ENCODE data around the gene BIVM. TPM values are rescaled to one million over a fixed set of nuclear protein-coding genes. Genes with fewer than 3 reads are reported as not detected.

BIVM gene
- polyA plus RNA-seq, 2 of the 4 experiments (the other 2 are of a cell fraction), result 7.4 to 14.7 TPM

DNA sequence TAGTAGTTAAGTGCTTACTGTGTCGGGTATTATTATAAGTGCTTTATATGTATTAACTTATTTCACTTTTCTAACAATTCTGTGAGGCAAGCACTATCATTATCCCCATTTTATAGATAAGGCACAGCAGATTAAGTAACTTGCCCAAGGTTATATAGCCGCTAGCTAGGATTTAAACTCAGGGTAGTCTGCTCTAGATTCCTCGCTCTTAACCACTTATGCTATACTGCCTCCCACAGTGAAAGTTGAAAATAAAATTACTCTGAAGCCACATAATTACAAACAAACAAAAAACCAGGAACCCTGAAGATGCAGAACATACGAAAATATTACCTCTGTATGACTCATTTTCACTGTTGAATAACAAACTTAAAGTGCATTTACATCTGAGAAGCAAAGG is 29.2 kb upstream of the BIVM start:
- Histone ChIP-seq H3K9me3 (no peaks in the 10 kb centered on the region), H3K4me1 (0 out of 3 replicates have a peak, but pooled peaks cover 4% of the 10 kb centered on the region), H3K27ac (no peak overlapping the region), H3K4me3 (no peak overlapping the region), H3K4me2 (no peak overlapping the region)
- CTCF ChIA-PET, result interaction anchor here (1.0 to 1.8 kb wide), 2 partner anchors 30 to 31 kb away, joined by 3 to 5 read pairs; no protein-coding TSS in a partner anchor
- no peak for TF ChIP-seq PHF8 (IDR thresholded peaks at IDR 0.05; ENCODE audit: borderline replicate concordance, low read depth)
- POLR2A ChIA-PET, result no interaction called here
- 70% methylated on average over 4 of the region's 4 CpGs for WGBS (ENCODE audit: missing lambda C conversion rate)
- FAIRE-seq (no peak), DNase-seq (ENCODE audit: low read depth in 1 of 2, low spot score in 1 of 2) (no peak), ATAC-seq (no peak)

DNA sequence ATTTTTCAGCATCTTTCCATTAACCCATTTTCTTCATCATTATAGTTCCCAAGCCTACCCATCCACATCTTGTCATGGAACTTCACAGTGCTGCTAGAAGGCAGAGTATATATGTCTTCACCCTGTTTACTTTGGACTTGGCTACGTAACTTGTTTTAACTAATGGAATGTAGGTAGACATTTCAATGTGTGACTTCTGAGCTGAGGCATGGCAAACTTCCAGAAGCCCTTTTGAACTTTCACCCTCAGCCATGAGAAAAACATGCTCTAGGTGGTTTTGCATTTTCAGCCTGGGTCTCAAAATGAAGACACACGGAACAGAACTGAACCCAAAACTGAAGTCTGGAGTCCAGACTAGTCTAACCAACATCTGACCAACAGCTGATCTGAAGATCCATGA is 28.5 kb upstream of the BIVM start:
- FAIRE-seq (no peak), DNase-seq (ENCODE audit: low read depth in 1 of 2, low spot score in 1 of 2) (no peak), ATAC-seq (no peak)
- H3K4me1 ChIP-seq, result 0 out of 3 replicates have a peak, but pooled peaks cover 4% of the 10 kb centered on the region
- no peak for TF ChIP-seq HDAC2 (IDR thresholded peaks at IDR 0.05)
- no peak for TF ChIP-seq FOSB (CRISPR knock-in tag; IDR thresholded peaks at IDR 0.05)
- no peak for TF ChIP-seq ESRRA (IDR thresholded peaks at IDR 0.05; ENCODE audit: borderline replicate concordance, low read length)
- TF ChIP-seq JUN (IDR thresholded peaks at IDR 0.05), result no peak
- TF ChIP-seq HOXB13 (CRISPR knock-in tag; IDR thresholded peaks at IDR 0.05; ENCODE audit: low read depth), result no peak
- TF ChIP-seq MAFK (IDR thresholded peaks at IDR 0.05; ENCODE audit: partially characterized antibody), result no peak
- TF ChIP-seq SREBF2 (IDR thresholded peaks at IDR 0.05), result no peak
- no peak for TF ChIP-seq NFE2L2 (conservative IDR thresholded peaks at IDR 0.05; ENCODE audit: low read length)
- TF ChIP-seq ZC3H11A (IDR thresholded peaks at IDR 0.05), result no peak
- TF ChIP-seq HOXA7 (CRISPR knock-in tag; IDR thresholded peaks at IDR 0.05), result no peak
- TF ChIP-seq RAD21 (conservative IDR thresholded peaks at IDR 0.05 in 1 of 2, IDR thresholded peaks at IDR 0.05 in 1 of 2), result no peak
- no peak for TF ChIP-seq CHD2 (IDR thresholded peaks at IDR 0.05; ENCODE audit: low read length, partially characterized antibody)
- no peak for TF ChIP-seq MAZ (IDR thresholded peaks at IDR 0.05; ENCODE audit: borderline replicate concordance, low read depth, low read length)
- TF ChIP-seq RCOR1 (IDR thresholded peaks at IDR 0.05; ENCODE audit: low read depth, low read length), result no peak
- TF ChIP-seq RARB (CRISPR knock-in tag; IDR thresholded peaks at IDR 0.05), result no peak
- H3K4me3 ChIP-seq, result no peak overlapping the region
- ChIA-PET CTCF (interaction anchor here (1.8 kb wide), 1 partner anchor 29 kb away, joined by 5 read pairs; no protein-coding TSS in a partner anchor), POLR2A (no interaction called here)
- no peak overlapping the region for H3K4me2 ChIP-seq
- no peaks in the 10 kb centered on the region for H3K9me3 ChIP-seq
- WGBS (ENCODE audit: missing lambda C conversion rate), result 77% methylated on average over 2 of the region's 2 CpGs
- H3K27ac ChIP-seq, result no peak overlapping the region

DNA sequence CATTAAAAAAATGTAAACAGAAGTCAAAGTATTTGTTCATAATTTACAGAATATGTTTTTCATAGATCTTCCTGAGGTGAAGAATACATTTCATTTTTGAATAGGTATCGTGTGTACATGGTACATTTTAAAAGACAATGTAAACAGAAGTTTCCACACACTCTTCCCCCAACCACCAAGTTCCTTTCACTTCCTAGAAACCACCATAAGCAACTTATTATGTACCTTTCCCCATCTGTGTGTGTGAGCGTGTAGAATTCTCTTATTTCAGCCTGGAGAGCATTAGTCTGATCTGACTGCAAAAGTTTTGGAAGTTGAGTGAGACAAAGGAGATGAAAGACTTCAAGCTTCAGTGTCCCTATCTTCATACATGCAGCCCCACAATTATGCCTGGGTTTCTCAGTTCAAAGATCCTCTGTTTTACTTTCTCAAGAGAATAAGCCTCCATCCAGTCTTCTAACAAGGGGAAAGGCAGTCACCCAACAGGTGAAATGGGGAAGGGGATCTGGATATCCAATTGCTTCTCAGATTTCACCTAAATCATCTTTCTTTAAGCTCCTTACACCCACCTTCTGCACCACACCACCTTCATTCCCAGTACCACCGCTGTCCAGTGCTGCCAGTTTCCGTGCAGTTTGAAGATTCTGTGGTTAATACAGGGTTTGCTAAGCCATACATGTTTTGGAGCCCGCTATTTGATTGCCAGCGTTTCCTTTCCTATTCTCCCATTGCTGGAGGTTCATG is 27.4 kb upstream of the BIVM start:
- H3K4me1 ChIP-seq, result 0 out of 3 replicates have a peak, but pooled peaks cover 4% of the 10 kb centered on the region
- FAIRE-seq (no peak), ATAC-seq (no peak), DNase-seq (ENCODE audit: low read depth in 1 of 2, low spot score in 1 of 2) (no peak)
- whole genome bisulfite sequencing (ENCODE audit: missing lambda C conversion rate), result 93% methylated on average over 6 of the region's 6 CpGs
- ChIA-PET POLR2A (no interaction called here), CTCF (interaction anchor here (0.6 kb wide), 1 partner anchor 113 kb away, joined by 3 read pairs; no protein-coding TSS in a partner anchor)
- TF ChIP-seq CBX2 (IDR thresholded peaks at IDR 0.05; ENCODE audit: borderline replicate concordance, low read depth) (no peak), MAZ (IDR thresholded peaks at IDR 0.05; ENCODE audit: borderline replicate concordance, low read depth, low read length) (no peak), POLR2A (IDR thresholded peaks at IDR 0.05; ENCODE audit: low read length) (no peak), BHLHE40 (IDR thresholded peaks at IDR 0.05; ENCODE audit: low read depth, low read length) (no peak), HOXB5 (CRISPR knock-in tag; IDR thresholded peaks at IDR 0.05) (no peak)
- TF ChIP-seq, protein P1, sequence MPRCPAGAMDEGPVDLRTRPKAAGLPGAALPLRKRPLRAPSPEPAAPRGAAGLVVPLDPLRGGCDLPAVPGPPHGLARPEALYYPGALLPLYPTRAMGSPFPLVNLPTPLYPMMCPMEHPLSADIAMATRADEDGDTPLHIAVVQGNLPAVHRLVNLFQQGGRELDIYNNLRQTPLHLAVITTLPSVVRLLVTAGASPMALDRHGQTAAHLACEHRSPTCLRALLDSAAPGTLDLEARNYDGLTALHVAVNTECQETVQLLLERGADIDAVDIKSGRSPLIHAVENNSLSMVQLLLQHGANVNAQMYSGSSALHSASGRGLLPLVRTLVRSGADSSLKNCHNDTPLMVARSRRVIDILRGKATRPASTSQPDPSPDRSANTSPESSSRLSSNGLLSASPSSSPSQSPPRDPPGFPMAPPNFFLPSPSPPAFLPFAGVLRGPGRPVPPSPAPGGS (IDR thresholded peaks at IDR 0.05), result no peak
- no peak overlapping the region for H3K4me3 ChIP-seq
- H3K9me3 ChIP-seq, result no peaks in the 10 kb centered on the region
- no peak overlapping the region for H3K27ac ChIP-seq
- no peak overlapping the region for H3K4me2 ChIP-seq

Data from A549 (cell line).